Measurements from ENCODE around the gene CCR9. TPM values are rescaled to one million over a fixed set of nuclear protein-coding genes. Genes with fewer than 3 reads are reported as not detected.

CCR9 gene
- total and polyA plus RNA-seq, 7 donors, result 0.55 TPM; not detected in 6

- no peaks in the 10 kb centered on the region for H3K36me3 ChIP-seq
- intact Hi-C loops (cut with DNase I), result no loop called here
- no peak for TF ChIP-seq POLR2AphosphoS5 (IDR thresholded peaks at IDR 0.05)
- TF ChIP-seq EP300 (IDR thresholded peaks at IDR 0.05), result no peak
- TF ChIP-seq CTCF (IDR thresholded peaks at IDR 0.05), result no peak
- no peak for TF ChIP-seq POLR2A (IDR thresholded peaks at IDR 0.05)
- no peaks in the 10 kb centered on the region for H3K4me1 ChIP-seq
- H3K27ac ChIP-seq, result no peak overlapping the region
- H3K27me3 ChIP-seq, result no peaks in the 10 kb centered on the region
- 76 to 93% methylated on average over 6 of the region's 6 CpGs for WGBS, 2 donors
- H3K4me3 ChIP-seq, result no peak overlapping the region
- no peak for DNase-seq
- H3K9me3 ChIP-seq, result no peaks in the 10 kb centered on the region
These were observed 23.2 kb downstream of the CCR9 start for GRCh38 chr3:45909542-45909941.

DNA sequence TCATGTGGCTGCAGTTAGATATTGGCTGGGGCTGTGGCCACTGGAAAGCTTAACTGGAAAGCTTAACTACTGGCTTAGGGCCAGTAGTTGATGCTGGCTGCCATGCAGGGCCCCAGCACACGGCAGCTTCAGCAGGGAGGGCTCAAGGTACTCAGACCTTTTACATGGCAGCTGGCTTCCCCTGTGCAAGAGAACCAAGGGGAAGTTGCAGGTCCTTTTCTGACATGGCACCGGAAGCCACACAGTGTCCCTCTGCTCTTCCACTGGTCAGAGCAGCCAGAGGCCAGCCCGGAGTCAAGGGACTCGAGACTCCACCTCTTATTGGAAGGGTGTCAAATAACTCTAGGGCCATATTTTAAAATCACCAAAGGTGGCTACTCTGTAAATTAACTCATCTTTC lies 24.5 kb downstream of the CCR9 start:
- Histone ChIP-seq H3K4me3 (no peak overlapping the region), H3K27ac (no peak overlapping the region), H3K4me1 (peaks cover 0 to 4% (median 2%) of the 10 kb centered on the region in 4 donors), H3K9me3 (no peaks in the 10 kb centered on the region), H3K27me3 (no peaks in the 10 kb centered on the region), H3K36me3 (no peaks in the 10 kb centered on the region)
- TF ChIP-seq POLR2AphosphoS5 (IDR thresholded peaks at IDR 0.05) (no peak), POLR2A (IDR thresholded peaks at IDR 0.05) (no peak), CTCF (IDR thresholded peaks at IDR 0.05) (no peak), EP300 (IDR thresholded peaks at IDR 0.05) (no peak)
- DNase-seq, result no peak
- intact Hi-C loops (cut with DNase I), result no loop called here
- WGBS, 2 donors, result 84 to 91% methylated on average over 4 of the region's 4 CpGs

DNA sequence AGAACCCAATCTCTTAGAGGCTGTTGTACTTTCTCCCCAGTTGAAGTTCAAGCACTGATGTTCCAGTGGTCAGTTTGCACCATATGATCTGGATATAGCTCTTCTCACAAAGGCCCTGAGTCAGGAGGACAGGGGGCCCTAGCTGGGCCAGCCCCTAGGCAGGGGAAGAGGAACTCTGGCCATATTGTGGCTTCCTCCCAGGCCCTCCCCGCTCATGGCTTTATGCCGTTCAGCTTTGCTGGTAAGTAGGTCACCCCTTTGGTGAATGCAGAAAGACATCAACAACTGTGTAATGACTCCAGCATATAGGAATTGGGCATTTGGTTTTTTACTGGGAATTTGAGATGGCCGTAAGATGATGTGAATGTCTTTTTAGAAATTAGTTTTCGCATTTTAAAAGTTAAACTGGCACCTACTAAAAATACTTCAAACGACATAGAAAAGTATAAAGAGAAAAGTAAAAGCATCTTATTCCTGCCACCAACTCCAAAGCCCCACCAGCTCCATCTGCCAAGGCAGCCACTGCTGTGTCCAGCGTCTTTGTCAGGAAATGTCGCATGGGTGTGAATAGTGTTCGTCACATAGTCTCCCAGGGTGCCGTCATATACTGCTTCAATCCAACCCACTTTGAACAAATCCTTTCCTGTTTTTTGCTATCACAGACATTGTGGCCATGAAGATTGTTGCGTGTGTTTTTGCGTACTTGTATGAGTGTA lies 25.3 kb downstream of the CCR9 start:
- Histone ChIP-seq H3K27ac (no peak overlapping the region), H3K27me3 (no peaks in the 10 kb centered on the region), H3K36me3 (no peaks in the 10 kb centered on the region), H3K4me1 (peaks cover 0 to 8% (median 2%) of the 10 kb centered on the region in 4 donors), H3K9me3 (no peaks in the 10 kb centered on the region), H3K4me3 (no peak overlapping the region)
- 90 to 95% methylated on average over 11 of the region's 11 CpGs for WGBS, 2 donors
- TF ChIP-seq CTCF (IDR thresholded peaks at IDR 0.05), result no peak
- intact Hi-C loops (cut with DNase I), result no loop called here
- no peak for DNase-seq

DNA sequence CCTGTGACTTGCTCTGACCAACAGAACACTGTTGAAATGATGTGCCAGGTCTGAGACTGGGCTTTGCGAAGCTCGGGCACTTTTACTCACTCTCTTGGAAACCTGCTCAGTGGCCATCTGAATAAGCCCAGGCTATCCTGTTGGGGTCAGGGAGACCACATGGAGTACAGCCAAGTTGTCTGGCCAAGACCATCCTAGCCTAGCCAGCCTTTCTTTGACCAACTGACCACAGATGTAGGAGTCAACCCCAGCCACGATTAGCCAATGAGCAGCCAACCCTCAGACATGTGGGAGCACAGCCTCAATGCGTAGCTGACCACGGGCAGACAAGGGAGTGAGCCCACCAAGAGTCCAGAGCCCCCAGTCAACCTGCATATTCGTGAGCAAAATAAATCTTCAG lies 26.1 kb downstream of the CCR9 start:
- intact Hi-C loops (cut with DNase I), result no loop called here
- WGBS, 2 donors, result 93 to 95% methylated on average over 6 of the region's 6 CpGs

More for the DNA sequence above, 26.1 kb downstream of the CCR9 start:
- Histone ChIP-seq H3K4me3 (no peak overlapping the region), H3K36me3 (peaks cover 0 to under 1% (median 0%) of the 10 kb centered on the region in 4 donors), H3K27ac (no peak overlapping the region), H3K27me3 (no peaks in the 10 kb centered on the region), H3K9me3 (no peaks in the 10 kb centered on the region), H3K4me1 (peaks cover 0 to 8% (median 2%) of the 10 kb centered on the region in 4 donors)
- TF ChIP-seq POLR2AphosphoS5 (IDR thresholded peaks at IDR 0.05) (no peak), POLR2A (IDR thresholded peaks at IDR 0.05) (no peak), EP300 (IDR thresholded peaks at IDR 0.05) (no peak), CTCF (IDR thresholded peaks at IDR 0.05) (no peak)
- DNase-seq, result no peak
